Activated T-helper 17 cell treated with anti-CD3 and anti-CD28 coated beads, Interleukin-2, amount 50 U/mL, for 72 hours (primary cell): ENCODE data around the gene GPR176. TPM values are rescaled to one million over a fixed set of nuclear protein-coding genes. Genes with fewer than 3 reads are reported as not detected.
A peak's percentile ranks its signal among the peaks of the same experiment; 100 is the strongest.

Experiments used
- ATAC-seq: fragments of 150-1000 bp; cut with Tn5 transposase; replicated peaks from 2 replicates; pipeline ENCODE4 v1.10.0; 2021; ENCODE audit warnings: mild to moderate bottlenecking, moderate library complexity
- H3K27ac Mint-ChIP-seq: one replicate; pipeline ENCODE4 v1.8.0; 2022; ENCODE audit warnings: mixed read lengths
- H3K27me3 Mint-ChIP-seq: one replicate; pipeline ENCODE4 v1.8.0; 2022; ENCODE audit warnings: mixed read lengths
- H3K36me3 Mint-ChIP-seq: one replicate; pipeline ENCODE4 v1.8.0; 2022; ENCODE audit warnings: low read depth, mild to moderate bottlenecking, mixed read lengths
- H3K4me1 Mint-ChIP-seq: one replicate; pipeline ENCODE4 v1.8.0; 2022; ENCODE audit warnings: mixed read lengths
- H3K4me3 Mint-ChIP-seq: one replicate; pipeline ENCODE4 v1.8.0; 2022; ENCODE audit warnings: mild to moderate bottlenecking, mixed read lengths
- H3K9me3 Mint-ChIP-seq: one replicate; pipeline ENCODE4 v1.8.0; 2022; ENCODE audit warnings: mixed read lengths
- total RNA-seq, 2 donors: library from RNA; stranded (reverse); gene quantifications; one replicate each; pipeline ENCODE4 v1.2.3, GENCODE V29; 2022

The GPR176 gene
- total RNA-seq, 2 donors from 2014 or later = 0.09 to 0.24 TPM

- Mint-ChIP-seq H3K9me3 (no peaks in the 10 kb centered on the region), H3K4me1 (no peaks in the 10 kb centered on the region), H3K27ac (no peak overlapping the region), H3K4me3 (no peak overlapping the region), H3K36me3 (no peaks in the 10 kb centered on the region), H3K27me3 (peaks cover 2% of the 10 kb centered on the region)
- no peak for ATAC-seq
Measured at GRCh38 chr15:39890621-39891020, 29.4 kb downstream of the GPR176 start.

- ATAC-seq = no peak
- no peaks in the 10 kb centered on the region for H3K36me3 Mint-ChIP-seq
- H3K4me3 Mint-ChIP-seq = no peak overlapping the region
- no peaks in the 10 kb centered on the region for H3K9me3 Mint-ChIP-seq
- H3K4me1 Mint-ChIP-seq = no peaks in the 10 kb centered on the region
- H3K27me3 Mint-ChIP-seq = peaks cover 2% of the 10 kb centered on the region
- no peak overlapping the region for H3K27ac Mint-ChIP-seq
Measured at GRCh38 chr15:39889601-39890000, 30.5 kb downstream of the GPR176 start.

GRCh38 chr15:39888809-39889208 lies 31.3 kb downstream of the GPR176 start:
- H3K4me3 Mint-ChIP-seq = no peak overlapping the region
- no peak for ATAC-seq
- no peaks in the 10 kb centered on the region for H3K4me1 Mint-ChIP-seq
- no peaks in the 10 kb centered on the region for H3K9me3 Mint-ChIP-seq
- H3K27me3 Mint-ChIP-seq = peaks cover 7% of the 10 kb centered on the region
- no peaks in the 10 kb centered on the region for H3K36me3 Mint-ChIP-seq
- H3K27ac Mint-ChIP-seq = no peak overlapping the region

- no peaks in the 10 kb centered on the region for H3K36me3 Mint-ChIP-seq
- no peaks in the 10 kb centered on the region for H3K4me1 Mint-ChIP-seq
- ATAC-seq = no peak
- H3K27me3 Mint-ChIP-seq = peaks cover 7% of the 10 kb centered on the region
- H3K4me3 Mint-ChIP-seq = no peak overlapping the region
- H3K9me3 Mint-ChIP-seq = no peaks in the 10 kb centered on the region
- H3K27ac Mint-ChIP-seq = no peak overlapping the region
Measured at GRCh38 chr15:39888243-39888642, 31.8 kb downstream of the GPR176 start.

GRCh38 chr15:39887832-39888231 lies 32.2 kb downstream of the GPR176 start:
- Mint-ChIP-seq H3K27ac (no peak overlapping the region), H3K27me3 (peaks cover 7% of the 10 kb centered on the region), H3K36me3 (no peaks in the 10 kb centered on the region), H3K9me3 (no peaks in the 10 kb centered on the region), H3K4me1 (no peaks in the 10 kb centered on the region), H3K4me3 (no peak overlapping the region)
- ATAC-seq = no peak

- H3K36me3 Mint-ChIP-seq = no peaks in the 10 kb centered on the region
- H3K4me3 Mint-ChIP-seq = no peak overlapping the region
- ATAC-seq = no peak
- no peaks in the 10 kb centered on the region for H3K4me1 Mint-ChIP-seq
- peaks cover 7% of the 10 kb centered on the region for H3K27me3 Mint-ChIP-seq
- no peaks in the 10 kb centered on the region for H3K9me3 Mint-ChIP-seq
- no peak overlapping the region for H3K27ac Mint-ChIP-seq
Measured at GRCh38 chr15:39887211-39887610, 32.9 kb downstream of the GPR176 start.

GRCh38 chr15:39886418-39886817 lies 33.6 kb downstream of the GPR176 start:
- H3K4me3 Mint-ChIP-seq = no peak overlapping the region
- no peaks in the 10 kb centered on the region for H3K9me3 Mint-ChIP-seq
- no peak for ATAC-seq

GRCh38 chr15:39885099-39885777 lies 34.8 kb downstream of the GPR176 start:
- Mint-ChIP-seq H3K27ac (no peak overlapping the region), H3K36me3 (no peaks in the 10 kb centered on the region), H3K4me3 (no peak overlapping the region), H3K27me3 (peaks cover 7% of the 10 kb centered on the region), H3K4me1 (no peaks in the 10 kb centered on the region), H3K9me3 (no peaks in the 10 kb centered on the region)
- no peak for ATAC-seq

More at GRCh38 chr15:39886418-39886817, 33.6 kb downstream of the GPR176 start:
- Mint-ChIP-seq H3K27ac (no peak overlapping the region), H3K27me3 (peaks cover 7% of the 10 kb centered on the region), H3K36me3 (no peaks in the 10 kb centered on the region), H3K4me1 (no peaks in the 10 kb centered on the region)

- H3K27me3 Mint-ChIP-seq = peaks cover 7% of the 10 kb centered on the region
- no peaks in the 10 kb centered on the region for H3K36me3 Mint-ChIP-seq
- no peak for ATAC-seq
- H3K4me3 Mint-ChIP-seq = no peak overlapping the region
- H3K4me1 Mint-ChIP-seq = no peaks in the 10 kb centered on the region
- H3K27ac Mint-ChIP-seq = no peak overlapping the region
- H3K9me3 Mint-ChIP-seq = no peaks in the 10 kb centered on the region
Measured at GRCh38 chr15:39884351-39884750, 35.7 kb downstream of the GPR176 start.

- peaks cover 5% of the 10 kb centered on the region for H3K27me3 Mint-ChIP-seq
- H3K4me1 Mint-ChIP-seq = no peaks in the 10 kb centered on the region
- ATAC-seq = no peak
- no peaks in the 10 kb centered on the region for H3K36me3 Mint-ChIP-seq
- no peaks in the 10 kb centered on the region for H3K9me3 Mint-ChIP-seq
- no peak overlapping the region for H3K27ac Mint-ChIP-seq
- H3K4me3 Mint-ChIP-seq = no peak overlapping the region
Measured at GRCh38 chr15:39882602-39883001, 37.5 kb downstream of the GPR176 start.

- H3K4me3 Mint-ChIP-seq = no peak overlapping the region
- no peaks in the 10 kb centered on the region for H3K36me3 Mint-ChIP-seq
- H3K9me3 Mint-ChIP-seq = no peaks in the 10 kb centered on the region
- no peaks in the 10 kb centered on the region for H3K4me1 Mint-ChIP-seq
- H3K27ac Mint-ChIP-seq = no peak overlapping the region
- H3K27me3 Mint-ChIP-seq = peaks cover 5% of the 10 kb centered on the region
- ATAC-seq = no peak
Measured at GRCh38 chr15:39881790-39882189, 38.3 kb downstream of the GPR176 start.

GRCh38 chr15:39880718-39881387 lies 39.2 kb downstream of the GPR176 start:
- no peaks in the 10 kb centered on the region for H3K36me3 Mint-ChIP-seq
- no peaks in the 10 kb centered on the region for H3K4me1 Mint-ChIP-seq
- no peak overlapping the region for H3K27ac Mint-ChIP-seq
- peaks cover 5% of the 10 kb centered on the region for H3K27me3 Mint-ChIP-seq
- H3K9me3 Mint-ChIP-seq = no peaks in the 10 kb centered on the region
- ATAC-seq = no peak
- H3K4me3 Mint-ChIP-seq = no peak overlapping the region

- Mint-ChIP-seq H3K36me3 (no peaks in the 10 kb centered on the region), H3K4me1 (no peaks in the 10 kb centered on the region), H3K4me3 (no peak overlapping the region), H3K27me3 (no peaks in the 10 kb centered on the region), H3K27ac (no peak overlapping the region), H3K9me3 (no peaks in the 10 kb centered on the region)
- ATAC-seq = no peak
Measured at GRCh38 chr15:39878406-39878785, 41.7 kb downstream of the GPR176 start.

- Mint-ChIP-seq H3K4me1 (no peaks in the 10 kb centered on the region), H3K27me3 (peaks cover 4% of the 10 kb centered on the region), H3K36me3 (no peaks in the 10 kb centered on the region), H3K9me3 (no peaks in the 10 kb centered on the region), H3K27ac (no peak overlapping the region), H3K4me3 (no peak overlapping the region)
- ATAC-seq = no peak
Measured at GRCh38 chr15:39874890-39875549, 45.0 kb downstream of the GPR176 start.

GRCh38 chr15:39873978-39874377 lies 46.1 kb downstream of the GPR176 start:
- H3K9me3 Mint-ChIP-seq = no peaks in the 10 kb centered on the region
- H3K27ac Mint-ChIP-seq = no peak overlapping the region
- peaks cover 4% of the 10 kb centered on the region for H3K27me3 Mint-ChIP-seq
- ATAC-seq = peak; percentile 75
- H3K4me1 Mint-ChIP-seq = no peaks in the 10 kb centered on the region
- H3K4me3 Mint-ChIP-seq = no peak overlapping the region
- no peaks in the 10 kb centered on the region for H3K36me3 Mint-ChIP-seq
